Neural crest cell (in vitro differentiated cells): ENCODE results near the gene PCK2. TPM values are rescaled to one million over a fixed set of nuclear protein-coding genes. Genes with fewer than 3 reads are reported as not detected.

ENCODE experiments used
- DNase-seq: peaks from one replicate; pipeline ENCODE4 v3.0.0; 2021; ENCODE audit warnings: low read depth, mixed read lengths, low spot score
- H3K27ac Mint-ChIP-seq: one replicate; pipeline ENCODE4 v1.8.0; 2021; ENCODE audit warnings: mild to moderate bottlenecking, mixed read lengths; ENCODE audit not compliant: unreplicated experiment
- H3K27me3 Mint-ChIP-seq: 2 replicates; pipeline ENCODE4 v1.8.0; 2021; ENCODE audit warnings: low read depth, mild to moderate bottlenecking, mixed read lengths
- H3K36me3 Mint-ChIP-seq: 2 replicates; pipeline ENCODE4 v1.8.0; 2021; ENCODE audit warnings: low read depth, mild to moderate bottlenecking, mixed read lengths
- H3K4me1 Mint-ChIP-seq: 2 replicates; pipeline ENCODE4 v1.8.0; 2021; ENCODE audit warnings: mixed read lengths
- H3K4me3 Mint-ChIP-seq: one replicate; pipeline ENCODE4 v1.8.0; 2021; ENCODE audit warnings: mild to moderate bottlenecking, mixed read lengths
- H3K9me3 Mint-ChIP-seq: 2 replicates; pipeline ENCODE4 v1.8.0; 2021; ENCODE audit warnings: mixed read lengths
- CTCF ChIP-seq: fragments of 200-600 bp; sonication (generic); conservative IDR thresholded peaks from 2 replicates; pipeline ENCODE4 v1.5.0; 2021; ENCODE audit warnings: antibody characterized with exemption, mild to moderate bottlenecking
- total RNA-seq: library from RNA; stranded (reverse); gene quantifications from 2 replicates; pipeline ENCODE4 v1.2.1, GENCODE V29; 2021

PCK2 gene
- total RNA-seq, 1 donor from 2014 or later, result 26.7 TPM

DNA sequence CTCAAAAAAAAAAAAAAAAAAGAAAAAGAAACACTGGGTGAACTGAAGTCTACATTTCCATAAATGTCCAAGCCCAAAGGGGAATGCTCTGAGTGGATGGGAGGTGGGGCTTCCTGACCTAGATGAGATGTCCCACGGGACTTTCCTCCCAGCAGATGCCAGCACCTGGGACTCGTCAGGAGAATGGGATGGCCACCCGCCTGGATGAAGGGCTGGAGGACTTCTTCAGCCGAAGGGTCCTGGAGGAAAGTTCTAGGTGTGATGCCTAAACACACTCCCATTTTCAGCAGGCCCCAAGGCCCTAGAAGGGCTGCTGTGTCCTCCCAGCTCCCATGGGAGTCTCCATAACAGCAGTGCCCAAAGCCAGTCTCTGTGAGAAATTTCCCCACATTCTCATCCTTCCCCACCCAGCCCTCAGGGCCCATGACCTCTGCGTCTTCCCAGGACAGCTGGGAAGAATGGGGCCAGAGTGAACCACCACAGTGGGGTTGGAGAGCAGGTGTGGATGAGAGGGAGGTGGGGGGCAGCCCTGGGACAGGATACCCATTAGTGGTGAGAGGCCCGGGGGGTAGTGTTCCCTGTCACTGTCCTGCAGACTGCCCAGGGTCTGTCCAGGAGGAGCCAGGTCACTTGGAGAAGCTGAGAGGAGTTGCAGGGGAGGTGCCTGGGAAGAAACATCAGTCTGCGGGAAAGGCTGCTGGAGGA, 29.9 kb upstream of the PCK2 start:
- no peaks in the 10 kb centered on the region for H3K4me1 Mint-ChIP-seq
- H3K9me3 Mint-ChIP-seq, result no peaks in the 10 kb centered on the region
- peak overlapping the region; percentile 35 for H3K27ac Mint-ChIP-seq
- TF ChIP-seq CTCF, result no peak
- no peaks in the 10 kb centered on the region for H3K36me3 Mint-ChIP-seq
- DNase-seq, result no peak
- H3K4me3 Mint-ChIP-seq, result no peak overlapping the region
- no peaks in the 10 kb centered on the region for H3K27me3 Mint-ChIP-seq

DNA sequence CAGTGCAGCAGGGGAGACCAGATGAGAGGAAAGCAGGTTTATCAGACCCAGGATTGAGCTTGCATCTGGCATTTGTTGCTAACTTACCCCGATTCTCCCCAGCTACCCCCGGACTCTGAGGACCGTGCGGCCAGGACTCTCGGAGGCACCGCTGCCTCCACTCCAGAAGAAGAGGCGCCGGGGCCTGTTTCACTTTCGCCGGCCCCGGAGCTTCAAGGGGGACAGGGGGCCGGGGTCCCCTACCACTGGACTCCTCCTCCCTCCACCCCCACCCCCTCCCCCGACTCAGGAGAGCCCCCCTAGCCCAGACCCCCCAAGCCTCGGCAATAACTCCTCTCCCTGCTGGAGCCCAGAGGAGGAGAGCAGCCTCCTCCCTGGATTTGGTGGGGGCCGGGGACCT, 29.3 kb upstream of the PCK2 start:
- Mint-ChIP-seq H3K27ac (no peak overlapping the region), H3K4me3 (no peak overlapping the region), H3K36me3 (no peaks in the 10 kb centered on the region), H3K27me3 (no peaks in the 10 kb centered on the region), H3K9me3 (no peaks in the 10 kb centered on the region), H3K4me1 (no peaks in the 10 kb centered on the region)
- no peak for DNase-seq
- no peak for TF ChIP-seq CTCF

DNA sequence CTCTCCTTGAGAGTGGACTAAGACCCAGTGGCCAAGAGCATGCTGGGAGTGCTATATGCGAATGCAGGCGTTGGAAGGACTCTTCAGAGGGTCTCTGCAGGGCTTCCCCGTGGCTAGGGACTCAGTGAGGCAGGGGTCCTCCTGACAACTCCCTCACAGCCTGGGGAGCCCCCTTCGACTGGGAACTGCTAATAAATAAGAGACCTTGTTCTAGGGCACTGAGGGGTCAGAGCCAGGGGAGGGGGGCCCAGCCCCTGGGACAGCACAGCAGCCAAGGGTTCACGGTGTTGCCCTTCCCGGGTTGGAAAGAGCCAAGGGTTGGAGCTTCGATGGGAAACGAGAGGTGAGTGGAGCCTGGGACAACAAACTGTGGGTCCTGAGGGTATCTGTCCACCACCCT, 28.7 kb upstream of the PCK2 start:
- Mint-ChIP-seq H3K27ac (no peak overlapping the region), H3K4me1 (no peaks in the 10 kb centered on the region), H3K4me3 (no peak overlapping the region), H3K9me3 (no peaks in the 10 kb centered on the region), H3K27me3 (peaks cover 3% of the 10 kb centered on the region), H3K36me3 (no peaks in the 10 kb centered on the region)
- TF ChIP-seq CTCF, result no peak
- no peak for DNase-seq

GRCh38 chr14:24066496-24067132, 27.5 kb upstream of the PCK2 start:
- no peak for TF ChIP-seq CTCF
- peaks cover 7% of the 10 kb centered on the region for H3K27me3 Mint-ChIP-seq
- H3K27ac Mint-ChIP-seq, result no peak overlapping the region
- no peaks in the 10 kb centered on the region for H3K36me3 Mint-ChIP-seq
- H3K9me3 Mint-ChIP-seq, result no peaks in the 10 kb centered on the region
- no peak overlapping the region for H3K4me3 Mint-ChIP-seq
- H3K4me1 Mint-ChIP-seq, result no peaks in the 10 kb centered on the region
- DNase-seq, result no peak

DNA sequence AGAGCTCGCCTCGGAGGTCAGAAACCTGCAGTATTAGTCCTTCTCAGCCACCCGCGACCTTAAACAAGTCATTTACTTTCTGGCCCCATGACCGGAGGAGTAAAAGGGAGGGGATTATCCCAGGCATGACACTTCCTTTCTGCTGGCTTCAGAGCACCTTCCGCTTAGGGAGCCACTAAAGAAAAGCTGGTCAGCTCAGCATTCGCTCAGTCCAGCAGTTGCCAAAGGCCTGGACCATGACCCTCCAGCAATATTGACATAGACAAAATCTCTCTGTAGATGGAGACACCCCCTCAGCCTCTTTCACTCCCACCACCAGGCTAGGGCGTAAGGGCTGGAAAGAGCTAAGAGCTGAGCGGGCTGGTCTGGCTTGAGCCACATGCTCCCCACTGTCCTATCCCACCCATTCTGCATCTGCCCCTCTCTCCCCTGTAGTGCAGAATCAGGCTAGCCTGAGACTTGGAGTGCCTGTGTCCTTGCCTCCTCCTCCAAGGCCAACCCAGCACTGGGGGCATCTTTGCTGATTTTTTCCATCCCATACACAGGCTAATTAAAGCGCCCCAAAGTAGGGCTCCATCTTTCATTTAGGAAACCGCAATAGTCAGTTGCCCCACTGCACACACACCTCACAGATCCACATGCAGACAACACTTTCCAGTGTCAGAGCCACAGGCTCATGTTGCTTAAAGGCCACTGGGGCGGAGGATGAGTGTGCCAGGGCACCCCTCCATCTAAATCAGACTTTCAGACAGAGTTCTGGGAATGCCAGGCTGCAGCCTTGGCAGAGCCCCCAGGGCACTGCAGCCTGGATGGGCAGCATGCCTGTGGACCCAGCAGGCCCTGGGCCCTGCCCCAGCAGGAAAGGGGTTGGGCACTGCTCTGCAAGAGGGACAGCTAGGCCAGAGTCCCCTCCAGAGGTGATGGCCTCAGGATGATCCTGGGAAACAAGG, 26.7 kb upstream of the PCK2 start:
- Mint-ChIP-seq H3K27me3 (peaks cover 7% of the 10 kb centered on the region), H3K4me1 (no peaks in the 10 kb centered on the region), H3K4me3 (no peak overlapping the region), H3K36me3 (no peaks in the 10 kb centered on the region), H3K9me3 (no peaks in the 10 kb centered on the region), H3K27ac (no peak overlapping the region)
- no peak for DNase-seq
- TF ChIP-seq CTCF, result no peak
